ENCODE data around the gene IRF4. TPM values are rescaled to one million over a fixed set of nuclear protein-coding genes. Genes with fewer than 3 reads are reported as not detected.

The IRF4 gene
- total RNA-seq, 2 donors from 2014 or later = 0.26 TPM; not detected in 1

DNA sequence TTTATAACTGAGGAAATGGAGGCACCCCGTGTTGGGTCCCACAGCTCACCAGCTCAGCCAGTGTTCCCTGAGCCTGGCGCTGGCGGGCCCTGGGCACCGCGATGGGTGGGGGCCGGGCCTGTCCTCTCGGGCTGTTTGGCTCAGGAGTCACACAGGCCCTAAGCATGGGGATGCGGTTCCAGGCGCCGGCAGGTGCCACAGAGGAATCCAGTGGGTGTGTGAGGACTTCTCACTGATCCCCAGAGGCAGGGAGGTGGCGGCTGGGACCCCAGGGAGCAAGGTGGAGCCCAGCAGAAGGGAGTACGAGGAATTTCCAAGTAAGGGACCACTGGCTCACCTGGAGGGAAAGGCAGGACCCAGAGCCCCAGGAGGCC lies 57.5 kb downstream of the IRF4 start:
- H3K4me3 ChIP-seq = no peak overlapping the region
- no peak for DNase-seq
- no peaks in the 10 kb centered on the region for H3K9me3 ChIP-seq
- H3K36me3 ChIP-seq (replicated peaks in 1 of 2; ENCODE audit: insufficient read depth in 1 of 2, low read depth in 2 of 2) = no peaks in the 10 kb centered on the region
- TF ChIP-seq, protein P1, sequence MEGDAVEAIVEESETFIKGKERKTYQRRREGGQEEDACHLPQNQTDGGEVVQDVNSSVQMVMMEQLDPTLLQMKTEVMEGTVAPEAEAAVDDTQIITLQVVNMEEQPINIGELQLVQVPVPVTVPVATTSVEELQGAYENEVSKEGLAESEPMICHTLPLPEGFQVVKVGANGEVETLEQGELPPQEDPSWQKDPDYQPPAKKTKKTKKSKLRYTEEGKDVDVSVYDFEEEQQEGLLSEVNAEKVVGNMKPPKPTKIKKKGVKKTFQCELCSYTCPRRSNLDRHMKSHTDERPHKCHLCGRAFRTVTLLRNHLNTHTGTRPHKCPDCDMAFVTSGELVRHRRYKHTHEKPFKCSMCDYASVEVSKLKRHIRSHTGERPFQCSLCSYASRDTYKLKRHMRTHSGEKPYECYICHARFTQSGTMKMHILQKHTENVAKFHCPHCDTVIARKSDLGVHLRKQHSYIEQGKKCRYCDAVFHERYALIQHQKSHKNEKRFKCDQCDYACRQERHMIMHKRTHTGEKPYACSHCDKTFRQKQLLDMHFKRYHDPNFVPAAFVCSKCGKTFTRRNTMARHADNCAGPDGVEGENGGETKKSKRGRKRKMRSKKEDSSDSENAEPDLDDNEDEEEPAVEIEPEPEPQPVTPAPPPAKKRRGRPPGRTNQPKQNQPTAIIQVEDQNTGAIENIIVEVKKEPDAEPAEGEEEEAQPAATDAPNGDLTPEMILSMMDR (IDR thresholded peaks at IDR 0.05) = no peak
- TF ChIP-seq POLR2A (IDR thresholded peaks at IDR 0.05) = no peak
- no peaks in the 10 kb centered on the region for H3K4me1 ChIP-seq
- ATAC-seq = no peak
- H3K27me3 ChIP-seq = no peaks in the 10 kb centered on the region
- H3K27ac ChIP-seq = no peak overlapping the region
- intact Hi-C loops (cut with DNase I) = no loop called here
- WGBS, 2 donors = 68 to 80% methylated on average over 5 to 10 of the region's 12 CpGs

DNA sequence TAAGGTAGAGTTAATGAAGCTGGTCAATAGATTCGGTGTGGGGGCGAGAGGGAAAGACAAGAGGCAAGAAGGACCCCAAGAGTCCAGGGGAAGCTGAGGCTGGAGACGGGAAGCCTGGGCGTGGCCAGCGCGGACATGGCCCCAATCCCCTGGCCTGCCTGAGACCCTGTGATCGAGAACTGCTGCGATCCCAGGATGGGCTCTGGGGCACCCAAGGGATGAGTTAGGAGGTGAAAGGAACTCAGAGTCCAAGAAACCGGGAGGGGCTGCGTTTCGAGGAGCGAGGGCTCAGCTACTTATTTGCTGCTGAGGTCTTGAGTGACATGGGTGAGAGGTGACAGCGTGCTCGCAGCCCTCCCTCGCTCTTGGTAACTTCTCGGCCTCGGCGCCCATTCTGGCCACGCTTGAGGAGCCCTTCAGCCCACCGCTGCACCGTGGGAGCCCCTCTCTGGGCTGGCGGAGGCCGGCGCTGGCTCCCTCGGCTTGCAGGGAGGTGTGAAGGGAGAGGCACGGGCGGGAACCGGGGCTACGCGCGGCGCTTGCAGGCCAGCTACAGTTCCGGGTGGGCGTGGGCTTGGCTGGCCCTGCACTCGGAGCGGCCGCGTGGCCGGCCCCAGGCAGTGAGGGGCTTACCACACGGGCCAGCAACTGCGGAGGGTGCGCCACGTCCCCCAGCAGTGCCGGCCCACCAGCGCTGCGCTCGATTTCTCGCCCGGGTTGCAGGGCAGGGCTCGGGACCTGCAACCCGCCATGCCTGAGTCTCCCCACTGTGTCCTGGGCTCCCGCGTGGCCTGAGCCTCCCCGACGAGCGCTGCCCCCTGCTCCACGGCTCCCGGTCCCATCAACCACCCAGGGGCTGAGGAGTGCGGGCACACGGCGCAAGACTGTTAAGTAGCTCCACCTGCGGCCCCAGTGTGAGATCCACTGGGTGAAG lies 58.2 kb downstream of the IRF4 start:
- intact Hi-C loops (cut with DNase I) = no loop called here
- H3K27me3 ChIP-seq = no peaks in the 10 kb centered on the region
- no peaks in the 10 kb centered on the region for H3K9me3 ChIP-seq
- H3K4me3 ChIP-seq = no peak overlapping the region
- WGBS, 2 donors = 87 to 90% methylated on average over 25 to 49 of the region's 62 CpGs
- no peak for DNase-seq
- no peaks in the 10 kb centered on the region for H3K4me1 ChIP-seq
- no peak for ATAC-seq
- no peak overlapping the region for H3K27ac ChIP-seq
- TF ChIP-seq POLR2A (IDR thresholded peaks at IDR 0.05) = no peak
- TF ChIP-seq, protein P1 (IDR thresholded peaks at IDR 0.05) = no peak
- no peaks in the 10 kb centered on the region for H3K36me3 ChIP-seq (replicated peaks in 1 of 2; ENCODE audit: insufficient read depth in 1 of 2, low read depth in 2 of 2)

DNA sequence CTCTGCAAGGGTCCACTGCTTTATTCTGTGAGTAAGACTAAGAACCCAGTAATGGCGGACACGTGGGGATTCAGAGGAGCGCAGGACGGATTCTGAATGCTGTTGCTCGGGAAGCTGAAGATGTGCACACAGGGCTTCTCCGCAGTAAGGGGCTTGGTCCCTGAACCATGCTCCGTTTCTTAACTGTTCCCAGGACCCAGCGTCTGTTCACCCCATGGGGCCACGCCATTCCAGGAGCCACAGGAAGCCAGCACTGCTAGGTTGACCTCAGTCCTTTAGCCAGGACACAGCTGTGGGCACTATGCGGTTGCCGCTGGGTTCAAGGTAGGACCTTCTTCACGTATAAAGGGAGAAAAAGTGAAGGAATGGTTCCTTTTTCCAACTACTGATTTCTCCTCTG lies 59.8 kb downstream of the IRF4 start:
- Histone ChIP-seq H3K4me1 (no peaks in the 10 kb centered on the region), H3K27ac (no peak overlapping the region), H3K36me3 (replicated peaks in 1 of 2; ENCODE audit: insufficient read depth in 1 of 2, low read depth in 2 of 2) (no peaks in the 10 kb centered on the region), H3K27me3 (no peaks in the 10 kb centered on the region), H3K9me3 (no peaks in the 10 kb centered on the region), H3K4me3 (no peak overlapping the region)
- TF ChIP-seq POLR2A (IDR thresholded peaks at IDR 0.05) = no peak
- TF ChIP-seq, protein P1 (IDR thresholded peaks at IDR 0.05) = no peak
- 75% methylated on average over 12 of the region's 12 CpGs for WGBS, 2 donors
- DNase-seq (no peak), ATAC-seq (no peak)
- intact Hi-C loops (cut with DNase I) = no loop called here

DNA sequence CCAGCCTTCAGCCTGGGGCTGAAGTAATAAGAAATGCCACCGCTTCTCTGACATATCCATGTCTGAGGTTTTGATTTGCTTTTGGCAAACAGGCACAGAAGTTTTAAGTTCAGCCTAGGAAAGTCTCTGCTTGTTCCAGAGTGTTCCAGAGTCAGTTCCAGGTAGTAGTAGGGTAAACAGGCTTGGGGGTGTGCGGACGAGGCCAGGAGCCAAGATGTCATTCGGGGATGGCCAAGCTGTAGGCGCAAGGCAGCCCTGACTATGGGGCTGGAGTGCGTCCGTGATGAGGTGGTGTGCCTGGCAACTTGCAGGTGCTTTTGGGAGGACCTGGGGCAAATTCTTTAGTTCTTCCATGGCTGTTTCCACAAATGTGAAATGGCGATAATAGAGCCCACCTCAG lies 60.3 kb downstream of the IRF4 start:
- 79% methylated on average over 8 of the region's 8 CpGs for WGBS, 2 donors
- Histone ChIP-seq H3K9me3 (no peaks in the 10 kb centered on the region), H3K27me3 (no peaks in the 10 kb centered on the region), H3K27ac (no peak overlapping the region), H3K4me1 (no peaks in the 10 kb centered on the region), H3K36me3 (replicated peaks in 1 of 2; ENCODE audit: insufficient read depth in 1 of 2, low read depth in 2 of 2) (no peaks in the 10 kb centered on the region), H3K4me3 (no peak overlapping the region)
- ATAC-seq (no peak), DNase-seq (no peak)
- TF ChIP-seq POLR2A (IDR thresholded peaks at IDR 0.05) = no peak
- TF ChIP-seq, protein P1 (IDR thresholded peaks at IDR 0.05) = no peak
- intact Hi-C loops (cut with DNase I) = no loop called here

All from body of pancreas (tissue), 4 donors.